ENCODE data around the gene ZNF22. TPM values are rescaled to one million over a fixed set of nuclear protein-coding genes. Genes with fewer than 3 reads are reported as not detected.

Gene ZNF22
- polyA plus RNA-seq, 1 experiment = 23.4 TPM

DNA sequence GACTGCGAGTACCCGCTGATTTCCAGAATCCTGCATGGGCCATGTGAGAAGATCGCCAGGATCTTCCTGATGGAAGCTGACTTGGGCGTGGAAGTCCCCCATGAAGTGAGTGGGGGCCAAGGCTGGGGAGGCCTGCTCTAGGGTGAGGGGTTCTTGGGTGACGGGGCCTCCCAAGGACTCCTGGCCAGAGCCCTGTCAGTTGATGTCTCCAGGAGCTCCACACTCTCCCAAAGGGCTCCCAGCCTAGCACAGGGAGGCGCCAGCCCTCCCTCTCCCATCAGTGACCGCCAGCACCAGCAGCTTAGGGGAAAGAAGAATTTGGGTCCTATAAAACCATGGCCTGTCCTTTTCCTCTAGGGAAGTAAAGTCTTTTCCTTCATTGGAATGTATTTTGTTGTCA, 9.8 kb upstream of the ZNF22 start:
- ChIA-PET POLR2A (no interaction called here), CTCF (interaction anchor here (2.1 kb wide), 1 partner anchor 58 kb away, joined by 6 read pairs; no protein-coding TSS in a partner anchor)
- H3K27ac ChIP-seq (ENCODE audit: low read depth, low read length) = no peak overlapping the region
- no peaks in the 10 kb centered on the region for H3K27me3 ChIP-seq (ENCODE audit: control insufficient read depth, insufficient read depth, low read length)
- H3K9me3 ChIP-seq (ENCODE audit: control insufficient read depth, insufficient read depth, low read length) = no peaks in the 10 kb centered on the region
- TF ChIP-seq, protein P1, sequence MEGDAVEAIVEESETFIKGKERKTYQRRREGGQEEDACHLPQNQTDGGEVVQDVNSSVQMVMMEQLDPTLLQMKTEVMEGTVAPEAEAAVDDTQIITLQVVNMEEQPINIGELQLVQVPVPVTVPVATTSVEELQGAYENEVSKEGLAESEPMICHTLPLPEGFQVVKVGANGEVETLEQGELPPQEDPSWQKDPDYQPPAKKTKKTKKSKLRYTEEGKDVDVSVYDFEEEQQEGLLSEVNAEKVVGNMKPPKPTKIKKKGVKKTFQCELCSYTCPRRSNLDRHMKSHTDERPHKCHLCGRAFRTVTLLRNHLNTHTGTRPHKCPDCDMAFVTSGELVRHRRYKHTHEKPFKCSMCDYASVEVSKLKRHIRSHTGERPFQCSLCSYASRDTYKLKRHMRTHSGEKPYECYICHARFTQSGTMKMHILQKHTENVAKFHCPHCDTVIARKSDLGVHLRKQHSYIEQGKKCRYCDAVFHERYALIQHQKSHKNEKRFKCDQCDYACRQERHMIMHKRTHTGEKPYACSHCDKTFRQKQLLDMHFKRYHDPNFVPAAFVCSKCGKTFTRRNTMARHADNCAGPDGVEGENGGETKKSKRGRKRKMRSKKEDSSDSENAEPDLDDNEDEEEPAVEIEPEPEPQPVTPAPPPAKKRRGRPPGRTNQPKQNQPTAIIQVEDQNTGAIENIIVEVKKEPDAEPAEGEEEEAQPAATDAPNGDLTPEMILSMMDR (IDR thresholded peaks at IDR 0.05; ENCODE audit: low read depth, low read length) = no peak
- DNase-seq (ENCODE audit: low read depth, low spot score) = no peak
- no peak overlapping the region for H3K4me3 ChIP-seq (ENCODE audit: low read depth, low read length)

DNA sequence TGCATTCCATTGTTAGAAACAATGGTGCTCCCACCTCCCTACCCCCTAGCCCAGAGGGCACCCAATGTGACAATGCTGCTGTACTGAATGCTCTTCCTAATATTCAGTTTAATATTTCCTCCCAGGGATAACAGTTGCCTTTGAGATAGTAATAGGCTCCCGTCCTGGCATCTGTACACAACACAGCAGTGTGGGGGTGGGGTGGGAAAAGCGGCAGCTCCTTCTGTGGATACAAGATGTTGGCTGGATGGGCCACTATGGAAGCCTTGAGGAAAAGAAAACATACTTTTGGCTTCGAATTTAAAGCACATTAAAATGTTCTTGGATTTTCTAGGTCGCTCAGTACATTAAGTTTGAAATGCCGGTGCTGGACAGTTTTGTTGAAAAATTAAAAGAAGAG, 9.2 kb upstream of the ZNF22 start:
- TF ChIP-seq, protein P1 (IDR thresholded peaks at IDR 0.05; ENCODE audit: low read depth, low read length) = no peak
- Histone ChIP-seq H3K27ac (ENCODE audit: low read depth, low read length) (no peak overlapping the region), H3K9me3 (ENCODE audit: control insufficient read depth, insufficient read depth, low read length) (no peaks in the 10 kb centered on the region), H3K4me3 (ENCODE audit: low read depth, low read length) (no peak overlapping the region), H3K27me3 (ENCODE audit: control insufficient read depth, insufficient read depth, low read length) (no peaks in the 10 kb centered on the region)
- CTCF ChIA-PET = no interaction called here
- DNase-seq (ENCODE audit: low read depth, low spot score) = no peak
- POLR2A ChIA-PET = no interaction called here

DNA sequence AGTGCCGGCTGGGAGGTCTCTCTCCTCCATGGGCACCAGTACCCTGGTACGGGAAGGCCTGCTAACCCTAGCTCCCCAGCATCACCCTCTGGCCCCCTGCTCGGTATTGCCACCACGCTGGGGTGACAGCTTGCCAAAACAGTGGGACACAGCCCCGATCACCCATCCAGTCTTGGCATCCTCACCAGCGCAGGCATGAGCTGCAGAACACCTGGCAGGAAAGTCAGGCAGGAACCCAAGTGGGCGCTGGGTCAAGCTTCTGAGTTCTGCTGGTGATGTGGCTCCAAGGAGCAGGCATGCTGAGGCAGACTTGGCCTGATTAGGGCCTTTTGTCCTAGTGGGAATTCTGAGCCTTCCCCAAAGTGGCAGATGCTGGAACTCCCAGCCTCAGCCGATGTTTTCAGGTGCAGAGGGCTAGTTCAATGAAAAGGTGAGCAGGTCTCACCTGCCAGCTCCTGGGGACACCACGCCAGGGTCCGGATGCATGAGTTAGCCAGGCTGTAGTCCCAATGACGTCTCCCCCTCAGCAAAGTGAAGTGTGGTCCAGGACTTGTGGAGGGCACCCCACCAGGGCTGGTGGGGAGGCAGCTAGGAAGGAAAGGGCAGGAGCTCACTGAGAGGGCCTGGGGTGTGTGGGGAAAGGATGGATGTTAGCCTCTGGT, 8.5 kb upstream of the ZNF22 start:
- CTCF ChIA-PET = no interaction called here

DNA sequence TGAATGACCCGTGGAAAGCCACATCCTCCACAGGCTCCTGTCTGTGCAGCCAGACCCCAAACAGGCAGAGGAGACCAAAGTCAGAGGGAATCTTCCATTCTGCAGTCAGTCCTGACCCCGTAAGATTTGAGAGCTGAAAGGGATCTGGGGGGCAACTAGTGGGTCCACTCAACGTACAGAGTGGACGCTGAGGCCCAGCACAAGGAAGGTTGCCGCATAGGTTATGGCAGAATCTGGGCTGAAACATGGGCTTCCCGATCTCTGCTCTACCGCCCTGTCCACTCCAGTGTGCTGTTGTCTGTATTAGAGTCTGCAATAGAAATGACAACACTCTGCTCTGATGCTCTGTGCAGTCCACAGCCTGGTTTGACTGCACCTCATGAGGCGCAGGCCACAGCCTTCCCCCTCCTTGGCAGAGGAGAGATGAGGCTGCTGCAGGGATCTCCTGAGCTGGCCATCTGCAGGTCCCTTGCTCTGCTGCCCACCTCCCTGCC, 7.9 kb upstream of the ZNF22 start:
- CTCF ChIA-PET = no interaction called here
- H3K27me3 ChIP-seq (ENCODE audit: control insufficient read depth, insufficient read depth, low read length) = no peaks in the 10 kb centered on the region
- POLR2A ChIA-PET = no interaction called here
- no peaks in the 10 kb centered on the region for H3K9me3 ChIP-seq (ENCODE audit: control insufficient read depth, insufficient read depth, low read length)
- TF ChIP-seq, protein P1 (IDR thresholded peaks at IDR 0.05; ENCODE audit: low read depth, low read length) = no peak
- peak overlapping the region; percentile 91 for H3K27ac ChIP-seq (ENCODE audit: low read depth, low read length)
- no peak for DNase-seq (ENCODE audit: low read depth, low spot score)
- no peak overlapping the region for H3K4me3 ChIP-seq (ENCODE audit: low read depth, low read length)

More for the DNA sequence above, 8.5 kb upstream of the ZNF22 start:
- Histone ChIP-seq H3K9me3 (ENCODE audit: control insufficient read depth, insufficient read depth, low read length) (no peaks in the 10 kb centered on the region), H3K4me3 (ENCODE audit: low read depth, low read length) (no peak overlapping the region), H3K27me3 (ENCODE audit: control insufficient read depth, insufficient read depth, low read length) (no peaks in the 10 kb centered on the region), H3K27ac (ENCODE audit: low read depth, low read length) (no peak overlapping the region)
- DNase-seq (ENCODE audit: low read depth, low spot score) = no peak
- TF ChIP-seq, protein P1 (IDR thresholded peaks at IDR 0.05; ENCODE audit: low read depth, low read length) = no peak
- POLR2A ChIA-PET = no interaction called here

DNA sequence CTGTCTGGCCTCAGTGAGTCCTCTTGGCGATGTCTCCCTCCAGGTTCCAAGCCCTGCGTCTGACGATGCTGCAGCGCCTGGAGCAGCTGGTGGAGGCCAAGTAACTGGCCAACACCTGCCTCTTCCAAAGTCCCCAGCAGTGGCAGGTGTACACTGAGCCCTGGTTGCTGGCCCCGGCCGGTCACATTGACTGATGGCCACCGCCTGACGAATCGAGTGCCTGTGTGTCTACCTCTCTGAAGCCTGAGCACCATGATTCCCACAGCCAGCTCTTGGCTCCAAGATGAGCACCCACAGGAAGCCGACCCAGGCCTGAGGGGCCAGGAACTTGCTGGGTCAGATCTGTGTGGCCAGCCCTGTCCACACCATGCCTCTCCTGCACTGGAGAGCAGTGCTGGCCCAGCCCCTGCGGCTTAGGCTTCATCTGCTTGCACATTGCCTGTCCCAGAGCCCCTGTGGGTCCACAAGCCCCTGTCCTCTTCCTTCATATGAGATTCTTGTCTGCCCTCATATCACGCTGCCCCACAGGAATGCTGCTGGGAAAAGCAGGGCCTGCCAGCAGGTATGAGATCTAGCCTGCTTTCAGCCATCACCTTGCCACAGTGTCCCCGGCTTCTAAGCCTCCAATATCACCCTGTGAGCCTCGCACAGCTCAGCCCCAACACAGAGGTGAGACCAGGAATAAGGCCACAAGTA, 7.3 kb upstream of the ZNF22 start:
- no peak for DNase-seq (ENCODE audit: low read depth, low spot score)
- Histone ChIP-seq H3K9me3 (ENCODE audit: control insufficient read depth, insufficient read depth, low read length) (no peaks in the 10 kb centered on the region), H3K27ac (ENCODE audit: low read depth, low read length) (peak overlapping the region; percentile 91), H3K4me3 (ENCODE audit: low read depth, low read length) (no peak overlapping the region), H3K27me3 (ENCODE audit: control insufficient read depth, insufficient read depth, low read length) (no peaks in the 10 kb centered on the region)
- TF ChIP-seq, protein P1 (IDR thresholded peaks at IDR 0.05; ENCODE audit: low read depth, low read length) = no peak
- ChIA-PET POLR2A (no interaction called here), CTCF (no interaction called here)

All from AG04450 (cell line).